Vagina (tissue), 2 donors: Measurements from ENCODE around the gene TRIM56.

Source experiments
- POLR2AphosphoS5 ChIP-seq, 2 donors: sonication (generic); formaldehyde crosslinking; IDR thresholded peaks; one replicate each; pipeline ENCODE4 v1.9.0; 2017; ENCODE audit warnings: antibody characterized with exemption in 2 of 2, mild to moderate bottlenecking in 2 of 2, low read depth in 1 of 2; ENCODE audit not compliant: insufficient read depth in 1 of 2
- TF ChIP-seq, protein P1 (sequence below), 3 experiments: fragments of 450-650 bp in 2 of 3; fragments of 200-600 bp in 1 of 3; sonication (generic) in 1 of 3; IDR thresholded peaks; one replicate each; pipeline ENCODE4 v1.5.1; 2017 to 2019; ENCODE audit warnings: antibody characterized with exemption in 3 of 3, mild to moderate bottlenecking in 2 of 3, moderate library complexity in 2 of 3

DNA sequence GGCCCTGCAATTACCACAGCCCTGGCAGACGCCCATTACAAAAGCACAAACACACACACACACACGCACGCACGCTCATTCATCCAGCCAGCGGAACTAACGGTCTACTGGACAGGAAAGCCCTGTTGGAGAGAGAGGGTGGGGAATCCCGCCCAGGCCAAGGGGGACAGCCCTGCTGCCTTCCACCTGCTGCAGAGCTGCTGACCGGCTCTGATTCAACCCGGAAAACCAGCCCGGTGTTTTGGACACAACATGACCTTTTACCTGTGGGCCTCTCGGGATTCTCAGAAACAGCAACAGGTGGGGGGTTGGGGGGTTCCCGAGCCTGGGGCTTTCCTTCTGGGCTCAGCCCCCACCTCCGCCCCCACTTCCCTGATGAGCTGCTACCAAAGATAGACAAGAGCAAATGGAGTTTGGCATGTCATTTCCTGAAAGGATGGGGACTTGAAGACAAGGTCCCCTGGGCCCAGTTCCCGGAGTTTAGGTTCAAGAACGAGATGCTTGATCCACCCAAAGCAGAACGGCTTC lies 23.1 kb downstream of the TRIM56 start:
- TF ChIP-seq, protein P1, sequence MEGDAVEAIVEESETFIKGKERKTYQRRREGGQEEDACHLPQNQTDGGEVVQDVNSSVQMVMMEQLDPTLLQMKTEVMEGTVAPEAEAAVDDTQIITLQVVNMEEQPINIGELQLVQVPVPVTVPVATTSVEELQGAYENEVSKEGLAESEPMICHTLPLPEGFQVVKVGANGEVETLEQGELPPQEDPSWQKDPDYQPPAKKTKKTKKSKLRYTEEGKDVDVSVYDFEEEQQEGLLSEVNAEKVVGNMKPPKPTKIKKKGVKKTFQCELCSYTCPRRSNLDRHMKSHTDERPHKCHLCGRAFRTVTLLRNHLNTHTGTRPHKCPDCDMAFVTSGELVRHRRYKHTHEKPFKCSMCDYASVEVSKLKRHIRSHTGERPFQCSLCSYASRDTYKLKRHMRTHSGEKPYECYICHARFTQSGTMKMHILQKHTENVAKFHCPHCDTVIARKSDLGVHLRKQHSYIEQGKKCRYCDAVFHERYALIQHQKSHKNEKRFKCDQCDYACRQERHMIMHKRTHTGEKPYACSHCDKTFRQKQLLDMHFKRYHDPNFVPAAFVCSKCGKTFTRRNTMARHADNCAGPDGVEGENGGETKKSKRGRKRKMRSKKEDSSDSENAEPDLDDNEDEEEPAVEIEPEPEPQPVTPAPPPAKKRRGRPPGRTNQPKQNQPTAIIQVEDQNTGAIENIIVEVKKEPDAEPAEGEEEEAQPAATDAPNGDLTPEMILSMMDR (IDR thresholded peaks at IDR 0.05): no peak
- TF ChIP-seq POLR2AphosphoS5 (IDR thresholded peaks at IDR 0.05; ENCODE audit: insufficient read depth in 1 of 2, low read depth in 1 of 2): peak; percentile 31 to 36
